HG03025 (cell line): Measurements from ENCODE around the gene FGFR2.

ENCODE experiments used
- ATAC-seq: cut with Tn5 transposase; IDR thresholded peaks from one replicate; pipeline ENCODE4 v1.9.1; 2021; ENCODE audit warnings: mild to moderate bottlenecking, moderate library complexity; ENCODE audit not compliant: unreplicated experiment, low FRiP score

The FGFR2 gene

GRCh38 chr10:121428867-121429266 is 169.4 kb downstream of the FGFR2 start:
- no peak for ATAC-seq
